NCI-H1105 treated with DMSO at 0.1 percent for 48 hours (cell line): Measurements from ENCODE around the gene EHMT1.

ENCODE experiments used
- DNase-seq: peaks from one replicate; lab custom pipeline; 2025; lab: John Stamatoyannopoulos, UW

The EHMT1 gene

GRCh38 chr9:137618105-137619067 lies at the start of gene EHMT1:
EHMT1 (plus strand) TSS chr9:137619005; CDS start chr9:137619029, 24 bp downstream.
- DNase-seq = peak; percentile 80

- no peak for DNase-seq
These were observed 49.1 kb upstream of the EHMT1 start for GRCh38 chr9:137569609-137570203.

- DNase-seq = no peak
These were observed 48.2 kb upstream of the EHMT1 start for GRCh38 chr9:137570566-137570965.

GRCh38 chr9:137574192-137574591 lies 44.6 kb upstream of the EHMT1 start:
- DNase-seq = no peak

GRCh38 chr9:137575364-137575715 lies 43.5 kb upstream of the EHMT1 start:
- DNase-seq = no peak

GRCh38 chr9:137575716-137576411 lies 42.9 kb upstream of the EHMT1 start:
- no peak for DNase-seq

- peak; percentile 82 for DNase-seq
These were observed 40.1 kb upstream of the EHMT1 start, which contains the start of gene DPH7 for GRCh38 chr9:137578518-137579258. DPH7 (minus strand) TSS chr9:137578925; CDS start chr9:137578777, 148 bp downstream.

GRCh38 chr9:137579259-137579604 lies 39.6 kb upstream of the EHMT1 start:
- DNase-seq = no peak

GRCh38 chr9:137580209-137580953 lies 38.4 kb upstream of the EHMT1 start:
- no peak for DNase-seq

- no peak for DNase-seq
These were observed 37.9 kb upstream of the EHMT1 start for GRCh38 chr9:137580954-137581322.

GRCh38 chr9:137581361-137582285 lies 37.2 kb upstream of the EHMT1 start:
- DNase-seq = no peak

- DNase-seq = no peak
These were observed 36.4 kb upstream of the EHMT1 start for GRCh38 chr9:137582286-137582860.

GRCh38 chr9:137583347-137583746 lies 35.5 kb upstream of the EHMT1 start:
- no peak for DNase-seq

- DNase-seq = no peak
These were observed 34.8 kb upstream of the EHMT1 start for GRCh38 chr9:137583957-137584356.

GRCh38 chr9:137586854-137587253 lies 32.0 kb upstream of the EHMT1 start:
- DNase-seq = no peak

- DNase-seq = no peak
These were observed 30.5 kb upstream of the EHMT1 start for GRCh38 chr9:137588311-137588710.

- no peak for DNase-seq
These were observed 29.9 kb upstream of the EHMT1 start for GRCh38 chr9:137588891-137589290.

- no peak for DNase-seq
These were observed 29.2 kb upstream of the EHMT1 start for GRCh38 chr9:137589441-137590122.

GRCh38 chr9:137590123-137590468 lies 28.7 kb upstream of the EHMT1 start:
- no peak for DNase-seq
